Measurements from ENCODE around the gene CEP350.

DNA sequence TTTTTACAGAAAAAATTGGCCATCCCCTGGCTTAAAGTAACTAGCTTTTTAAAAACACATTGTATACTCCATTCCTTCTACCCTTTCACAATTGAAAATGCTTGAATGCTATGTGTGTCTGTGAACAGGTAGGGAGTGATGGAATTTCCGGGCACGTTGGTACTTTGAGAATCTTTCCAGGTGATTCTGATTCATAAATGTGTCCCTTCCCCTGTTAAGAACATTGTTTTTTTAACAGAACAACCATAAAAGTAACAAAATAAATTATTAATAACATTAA is 142.7 kb downstream of the CEP350 start:
- TF ChIP-seq, protein P1, sequence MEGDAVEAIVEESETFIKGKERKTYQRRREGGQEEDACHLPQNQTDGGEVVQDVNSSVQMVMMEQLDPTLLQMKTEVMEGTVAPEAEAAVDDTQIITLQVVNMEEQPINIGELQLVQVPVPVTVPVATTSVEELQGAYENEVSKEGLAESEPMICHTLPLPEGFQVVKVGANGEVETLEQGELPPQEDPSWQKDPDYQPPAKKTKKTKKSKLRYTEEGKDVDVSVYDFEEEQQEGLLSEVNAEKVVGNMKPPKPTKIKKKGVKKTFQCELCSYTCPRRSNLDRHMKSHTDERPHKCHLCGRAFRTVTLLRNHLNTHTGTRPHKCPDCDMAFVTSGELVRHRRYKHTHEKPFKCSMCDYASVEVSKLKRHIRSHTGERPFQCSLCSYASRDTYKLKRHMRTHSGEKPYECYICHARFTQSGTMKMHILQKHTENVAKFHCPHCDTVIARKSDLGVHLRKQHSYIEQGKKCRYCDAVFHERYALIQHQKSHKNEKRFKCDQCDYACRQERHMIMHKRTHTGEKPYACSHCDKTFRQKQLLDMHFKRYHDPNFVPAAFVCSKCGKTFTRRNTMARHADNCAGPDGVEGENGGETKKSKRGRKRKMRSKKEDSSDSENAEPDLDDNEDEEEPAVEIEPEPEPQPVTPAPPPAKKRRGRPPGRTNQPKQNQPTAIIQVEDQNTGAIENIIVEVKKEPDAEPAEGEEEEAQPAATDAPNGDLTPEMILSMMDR (optimal IDR thresholded peaks at IDR 0.05 in 1 of 3, IDR thresholded peaks at IDR 0.05 in 1 of 3, conservative IDR thresholded peaks at IDR 0.05 in 1 of 3; ENCODE audit: extremely low read depth in 1 of 3, insufficient read depth in 2 of 3, low read length in 3 of 3) = no peak
- TF ChIP-seq EZH2 (IDR thresholded peaks at IDR 0.05; ENCODE audit: low read length) = no peak

Data from keratinocyte (primary cell).